RKO (cell line): ENCODE measurements around the gene RCC2.

ENCODE experiments used
- DNase-seq: peaks from one replicate; pipeline ENCODE4 v3.0.0-alpha.2; 2016; ENCODE audit warnings: low spot score

The RCC2 gene

DNA sequence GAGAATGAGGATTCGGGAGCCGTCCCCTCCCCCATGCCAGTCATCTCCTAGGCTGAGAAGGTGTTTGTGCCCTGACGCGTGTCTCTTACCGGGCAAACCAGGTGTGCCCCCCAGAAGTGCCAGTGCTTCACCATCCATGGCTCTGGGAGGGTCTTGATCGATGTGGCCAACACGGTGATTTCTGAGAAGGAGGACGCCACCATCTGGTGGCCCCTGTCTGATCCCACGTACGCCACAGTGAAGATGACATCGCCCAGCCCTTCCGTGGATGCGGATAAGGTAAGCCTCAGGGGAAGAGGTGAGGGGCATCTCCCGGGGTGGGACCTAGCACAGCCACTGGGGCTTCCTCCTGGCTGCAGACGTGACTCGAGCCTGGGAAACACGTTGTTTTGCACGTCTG, 66.5 kb downstream of the RCC2 start:
- DNase-seq: no peak

DNA sequence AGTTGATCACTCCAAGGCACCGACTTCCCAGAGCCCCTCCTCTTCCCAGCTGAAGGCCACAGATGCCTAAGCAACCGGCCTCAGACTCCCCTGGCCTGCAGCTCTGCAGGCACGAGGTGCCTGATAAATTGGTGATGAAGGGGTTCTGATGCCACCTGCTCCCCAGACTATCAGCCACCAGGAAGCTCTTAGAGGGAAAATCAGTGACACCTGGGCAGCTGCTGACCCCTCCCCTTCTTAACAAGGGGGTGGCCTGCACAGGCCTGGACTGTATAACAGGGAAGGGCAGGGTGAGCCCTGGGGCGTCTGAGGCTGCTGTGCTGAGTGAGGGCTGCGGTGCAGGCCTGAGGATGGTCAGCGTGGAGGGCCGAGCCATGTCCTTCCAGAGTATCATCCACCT, 67.6 kb downstream of the RCC2 start, which contains the start of gene PADI6:
Gene PADI6 (plus strand): TSS at position 301 of the 400 bp plus-strand sequence. CDS start 50 bp downstream, at position 351.
- no peak for DNase-seq

DNA sequence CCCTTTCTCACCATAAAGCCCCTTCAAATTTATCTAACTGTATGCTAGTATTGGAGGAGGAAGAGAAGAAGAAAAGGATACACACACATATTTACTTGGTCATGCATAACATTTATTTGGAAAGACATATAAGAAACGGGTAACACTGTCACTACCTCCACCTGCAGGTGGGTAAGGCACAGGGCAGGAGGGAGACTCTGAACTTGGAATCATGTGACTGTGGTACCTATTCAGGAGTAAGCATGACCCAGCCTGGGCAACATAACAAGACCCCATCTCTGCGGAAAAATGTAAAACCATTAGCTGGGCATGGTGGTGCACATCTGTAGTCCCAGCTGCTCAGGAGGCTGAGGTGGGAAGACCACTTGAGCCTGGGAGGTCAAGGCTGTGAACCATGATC, 68.9 kb downstream of the RCC2 start:
- DNase-seq: peak; percentile 1

DNA sequence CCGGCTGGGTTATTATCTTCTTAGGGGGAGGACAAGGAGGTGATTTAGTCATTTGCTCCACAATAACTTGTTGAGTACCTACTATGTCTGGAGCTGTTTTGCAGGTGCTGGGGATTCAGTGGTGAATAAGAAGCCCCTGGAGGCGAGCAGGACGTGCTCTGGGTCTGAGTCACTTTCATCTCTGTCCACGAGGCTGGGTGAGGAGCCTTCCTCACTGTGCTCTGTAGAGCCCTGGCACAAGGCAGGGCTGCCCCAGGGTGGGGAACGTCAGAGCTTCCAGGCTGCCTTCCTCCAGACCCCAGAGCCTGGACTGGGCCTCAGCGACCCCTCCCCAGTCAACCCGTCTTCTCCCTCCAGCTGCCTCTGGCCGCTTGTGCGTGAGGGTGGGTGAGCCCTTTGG, 70.0 kb downstream of the RCC2 start:
- peak; percentile 16 for DNase-seq

DNA sequence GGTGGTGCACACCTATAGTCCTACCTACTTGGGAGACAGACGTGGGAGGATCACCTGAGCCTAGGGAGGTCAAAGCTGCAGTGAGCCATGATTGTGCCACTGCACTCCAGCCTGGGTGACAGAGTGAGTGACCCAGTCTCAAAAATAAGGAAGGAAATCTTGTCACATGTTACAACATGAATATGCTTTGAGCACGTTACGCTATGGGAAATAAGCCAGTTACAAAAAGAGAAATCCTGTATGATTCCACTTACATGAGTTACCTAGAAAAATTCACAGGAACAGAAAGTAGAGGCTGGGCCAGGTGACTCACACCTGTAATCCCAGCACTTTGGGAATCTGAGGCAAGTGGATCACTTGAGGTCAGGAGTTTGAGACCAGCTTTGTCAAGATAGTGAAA, 74.2 kb downstream of the RCC2 start:
- no peak for DNase-seq

DNA sequence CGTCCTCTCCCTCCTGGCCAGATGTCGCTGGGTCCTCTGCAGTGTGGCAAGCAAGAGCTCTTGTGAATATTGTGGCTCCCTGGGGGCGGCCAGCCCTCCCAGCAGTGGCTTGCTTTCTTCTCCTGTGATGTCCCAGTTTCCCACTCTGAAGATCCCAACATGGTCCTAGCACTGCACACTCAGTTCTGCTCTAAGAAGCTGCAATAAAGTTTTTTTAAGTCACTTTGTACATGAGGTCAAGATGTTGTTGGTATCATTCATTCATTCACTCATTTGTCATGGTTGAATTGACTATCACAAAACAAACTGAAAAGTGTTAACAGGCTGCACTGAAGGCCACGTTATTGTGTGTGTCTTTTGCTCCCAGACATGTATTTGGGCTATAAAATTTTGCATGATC, 75.7 kb downstream of the RCC2 start:
- no peak for DNase-seq

DNA sequence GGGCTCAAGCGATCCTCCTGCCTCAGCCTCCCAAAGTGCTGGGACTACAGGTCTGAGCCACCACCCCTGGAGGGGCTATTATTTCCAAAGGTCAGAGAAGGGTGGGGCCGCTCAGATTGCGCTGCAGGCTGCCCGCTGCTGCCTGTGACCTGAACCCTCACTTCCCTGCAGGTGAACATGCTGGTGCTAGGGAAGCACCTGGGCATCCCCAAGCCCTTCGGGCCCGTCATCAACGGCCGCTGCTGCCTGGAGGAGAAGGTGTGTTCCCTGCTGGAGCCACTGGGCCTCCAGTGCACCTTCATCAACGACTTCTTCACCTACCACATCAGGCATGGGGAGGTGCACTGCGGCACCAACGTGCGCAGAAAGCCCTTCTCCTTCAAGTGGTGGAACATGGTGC, 76.1 kb downstream of the RCC2 start:
- DNase-seq: no peak

DNA sequence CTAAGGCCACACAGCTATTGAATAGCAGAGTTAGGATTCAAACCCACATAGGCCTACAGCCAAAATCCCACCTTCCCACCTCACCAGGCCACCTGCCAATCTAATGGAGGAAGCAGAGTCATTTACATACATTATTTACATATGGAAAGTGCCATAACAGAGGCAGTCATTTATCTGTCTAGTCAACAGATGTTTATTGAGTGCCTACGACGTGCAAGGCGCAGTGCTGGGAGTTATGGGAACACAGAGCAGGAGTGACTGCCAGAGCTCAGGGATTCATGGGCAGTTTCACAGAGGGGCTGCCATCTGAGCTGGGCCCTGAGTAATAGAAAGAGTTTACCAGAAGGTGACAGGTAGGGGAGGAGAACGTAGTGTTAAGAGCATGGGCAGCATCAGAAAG, 77.8 kb downstream of the RCC2 start:
- no peak for DNase-seq

DNA sequence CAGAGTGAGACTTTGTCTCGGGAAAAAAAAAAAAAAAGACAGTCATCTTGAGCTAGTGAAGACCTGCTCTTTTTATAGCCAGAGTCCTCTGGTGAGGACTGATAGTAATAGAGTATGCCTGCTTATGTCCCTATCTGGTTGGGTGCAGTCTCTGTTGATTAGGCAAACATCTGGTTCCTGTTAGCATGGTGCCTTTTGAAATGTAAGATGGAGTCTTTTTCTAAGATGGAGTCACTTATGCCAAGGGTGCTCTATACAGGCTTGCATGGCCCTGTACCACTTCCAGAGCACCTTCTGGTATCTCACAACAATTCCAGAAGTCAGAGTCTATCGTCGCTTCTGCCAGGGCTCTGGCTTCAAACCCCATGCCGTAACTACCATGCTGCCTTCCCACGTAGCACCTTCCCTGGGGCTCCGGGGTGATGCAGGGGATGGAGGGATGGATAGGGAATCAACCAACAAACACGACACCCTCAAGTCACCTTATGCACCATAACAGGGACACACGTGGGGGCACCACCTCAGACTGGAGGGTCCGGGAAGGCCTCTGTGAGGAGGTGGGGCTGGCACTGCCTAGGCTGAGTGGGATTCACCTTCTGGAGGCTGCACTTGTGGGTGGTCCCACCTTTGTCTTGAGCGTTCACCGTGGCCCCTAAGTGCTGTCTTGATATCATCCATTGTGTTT, 79.1 kb downstream of the RCC2 start:
- no peak for DNase-seq

DNA sequence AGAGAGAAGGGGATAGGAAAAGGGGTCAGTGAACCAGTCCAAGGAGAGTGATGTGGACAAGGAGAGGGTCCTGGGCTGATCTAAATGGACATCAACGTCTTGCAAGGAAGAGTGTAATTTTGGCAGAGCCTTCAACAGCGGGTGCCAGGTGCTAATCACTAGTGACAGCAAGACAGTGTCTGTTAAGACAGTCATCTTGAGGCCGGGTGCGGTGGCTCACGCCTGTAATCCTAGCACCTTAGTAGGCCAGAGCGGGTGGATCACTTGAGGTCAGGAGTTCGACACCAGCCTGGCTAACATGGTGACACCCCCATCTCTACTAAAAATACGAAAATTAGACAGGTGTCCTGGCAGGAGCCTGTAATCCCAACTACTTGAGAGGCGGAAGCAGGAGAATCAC, 79.7 kb downstream of the RCC2 start:
- no peak for DNase-seq

DNA sequence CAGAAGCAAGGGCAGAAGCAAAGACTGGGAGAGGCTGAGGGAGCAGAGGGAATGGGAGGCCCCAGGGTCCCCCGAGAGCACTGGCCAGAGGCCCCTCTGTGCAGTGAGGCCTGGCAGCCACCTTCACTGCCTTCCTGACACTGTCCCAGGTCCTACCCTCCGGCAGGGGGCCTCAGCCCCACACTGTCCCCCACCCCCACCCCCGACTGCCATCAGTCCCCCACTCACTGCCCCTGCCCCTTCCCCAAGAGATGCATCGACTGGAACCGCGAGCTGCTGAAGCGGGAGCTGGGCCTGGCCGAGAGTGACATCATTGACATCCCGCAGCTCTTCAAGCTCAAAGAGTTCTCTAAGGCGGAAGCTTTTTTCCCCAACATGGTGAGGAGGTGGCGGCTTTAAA, 80.4 kb downstream of the RCC2 start:
- no peak for DNase-seq

DNA sequence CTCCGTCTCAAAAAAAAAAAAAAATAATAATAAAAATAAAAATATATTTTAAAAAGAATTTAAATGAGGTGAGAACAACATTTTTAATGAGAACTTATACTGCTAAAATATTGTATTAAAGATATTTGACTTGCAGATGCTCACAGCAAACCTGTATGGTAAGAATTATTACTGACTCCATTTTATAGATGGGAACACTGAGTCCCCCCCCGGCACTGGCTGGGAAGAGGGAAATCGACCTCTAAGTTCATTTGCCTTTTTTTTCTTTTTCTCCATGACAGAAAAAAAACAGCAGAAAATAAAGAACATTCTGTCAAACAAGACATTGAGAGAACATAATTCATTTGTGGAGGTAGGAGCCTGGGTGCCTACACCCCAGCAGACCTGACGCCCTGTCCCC, 80.9 kb downstream of the RCC2 start:
- DNase-seq: no peak
